GM03348 (cell line): ENCODE results near the gene FCN1.

Experiments
- DNase-seq: peaks from one replicate; pipeline ENCODE4 v3.0.0; 2012; ENCODE audit warnings: low spot score

FCN1 gene

GRCh38 chr9:134913713-134914500 lies 3.8 kb downstream of the FCN1 start:
- no peak for DNase-seq

GRCh38 chr9:134913041-134913712 lies 4.5 kb downstream of the FCN1 start:
- no peak for DNase-seq

GRCh38 chr9:134912126-134912840 lies 5.4 kb downstream of the FCN1 start:
- no peak for DNase-seq

- no peak for DNase-seq
Observed at GRCh38 chr9:134909511-134910481, 7.9 kb downstream of the FCN1 start.

GRCh38 chr9:134908524-134909309 lies 9.0 kb downstream of the FCN1 start:
- no peak for DNase-seq

GRCh38 chr9:134902936-134903335 lies 14.8 kb downstream of the FCN1 start:
- no peak for DNase-seq

- DNase-seq: no peak
Observed at GRCh38 chr9:134899818-134900217, 17.9 kb downstream of the FCN1 start.

GRCh38 chr9:134899168-134899567 lies 18.5 kb downstream of the FCN1 start:
- no peak for DNase-seq

- no peak for DNase-seq
Observed at GRCh38 chr9:134898319-134898718, 19.4 kb downstream of the FCN1 start.

GRCh38 chr9:134897584-134898170 lies 20.0 kb downstream of the FCN1 start:
- no peak for DNase-seq

GRCh38 chr9:134896834-134897583 lies 20.7 kb downstream of the FCN1 start:
- no peak for DNase-seq

- DNase-seq: no peak
Observed at GRCh38 chr9:134895908-134896833, 21.5 kb downstream of the FCN1 start.

GRCh38 chr9:134895567-134895907 lies 22.2 kb downstream of the FCN1 start:
- DNase-seq: no peak

GRCh38 chr9:134895097-134895496 lies 22.6 kb downstream of the FCN1 start:
- no peak for DNase-seq

GRCh38 chr9:134894136-134894860 lies 23.4 kb downstream of the FCN1 start:
- DNase-seq: no peak

- DNase-seq: no peak
Observed at GRCh38 chr9:134892820-134893420, 24.8 kb downstream of the FCN1 start.

GRCh38 chr9:134892221-134892620 lies 25.5 kb downstream of the FCN1 start:
- no peak for DNase-seq

- no peak for DNase-seq
Observed at GRCh38 chr9:134891713-134892112, 26.0 kb downstream of the FCN1 start.
